HG02798 (cell line): ENCODE measurements around the gene KRT13.

Experiments used
- ATAC-seq: cut with Tn5 transposase; IDR thresholded peaks from one replicate; pipeline ENCODE4 v1.9.1; 2021; ENCODE audit warnings: mild to moderate bottlenecking; ENCODE audit not compliant: unreplicated experiment, poor library complexity

KRT13 gene

DNA sequence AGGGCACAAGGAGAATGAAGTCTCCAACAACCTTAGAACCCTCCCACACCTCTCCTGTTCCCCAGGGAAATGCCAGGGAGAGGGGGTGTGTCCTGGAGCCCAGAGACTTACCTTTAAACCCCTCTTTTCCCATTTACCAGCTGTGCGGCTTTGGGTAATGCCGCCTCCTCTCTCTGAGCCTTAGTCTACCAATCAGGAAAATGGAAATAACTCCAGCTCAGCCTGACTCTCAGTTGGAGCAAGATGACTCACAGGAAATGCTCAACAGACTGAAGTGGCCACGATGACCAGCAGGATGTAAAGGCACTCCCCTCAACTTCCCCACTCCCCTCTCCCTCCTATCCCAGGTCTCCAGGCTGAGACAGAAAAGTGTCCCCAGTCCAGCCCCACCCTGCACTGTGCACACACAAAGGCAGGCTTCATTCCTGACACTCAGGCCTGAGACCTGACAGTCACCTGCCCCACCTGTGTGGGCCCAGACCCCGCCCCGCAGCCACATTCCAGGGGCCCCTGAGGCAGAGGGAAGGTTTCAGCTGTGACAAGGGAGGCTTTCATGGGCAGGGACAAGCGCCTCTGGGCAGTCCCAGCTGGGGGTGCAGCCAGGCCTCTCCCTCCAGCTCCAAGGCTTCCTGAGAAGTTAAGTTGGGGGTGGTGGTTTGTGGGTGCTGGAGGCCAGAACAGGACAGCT is 16.3 kb upstream of the KRT13 start:
- ATAC-seq = no peak

DNA sequence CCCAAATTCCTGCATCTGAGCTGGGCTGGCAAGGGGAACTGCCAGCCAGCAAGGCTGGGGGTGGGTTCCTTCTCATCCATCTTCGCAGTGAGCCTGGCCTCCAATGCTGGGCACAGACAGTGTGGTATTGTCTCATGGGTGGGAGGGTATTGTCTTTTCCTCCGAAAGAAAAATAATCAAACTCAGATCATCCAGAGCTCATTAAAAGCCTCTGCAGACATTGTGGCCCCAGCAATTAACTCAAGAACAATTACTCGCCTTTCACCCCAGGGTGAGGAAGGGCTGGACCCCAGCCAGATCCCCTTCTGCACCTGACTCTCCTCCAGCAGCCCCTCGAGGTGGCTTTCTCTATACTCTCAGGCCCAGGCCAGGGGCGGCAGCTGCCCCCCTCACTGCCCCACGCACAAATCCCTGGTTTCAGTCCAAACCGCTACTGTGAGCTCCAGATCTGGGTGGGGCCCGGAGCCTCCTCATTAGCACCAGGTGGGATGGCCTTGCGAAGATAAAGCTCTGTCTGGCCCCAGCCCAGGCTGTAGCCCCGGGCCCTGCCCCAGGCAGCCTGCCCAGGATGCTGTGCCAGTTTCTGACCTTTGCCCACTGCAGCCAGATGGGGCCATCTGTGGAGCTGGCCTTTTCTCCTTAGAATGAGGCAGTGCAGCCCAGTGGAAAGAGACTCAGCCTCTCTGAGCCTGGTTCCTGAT is 15.6 kb upstream of the KRT13 start:
- ATAC-seq = no peak

- ATAC-seq = no peak
These were observed 14.3 kb upstream of the KRT13 start for GRCh38 chr17:41519501-41520224.

- no peak for ATAC-seq
These were observed 13.5 kb upstream of the KRT13 start, which contains the start of gene KRT15 for GRCh38 chr17:41518789-41519449. Gene KRT15, minus strand, starts transcription at chr17:41518890. Its CDS starts 63 bp downstream, at chr17:41518827.

GRCh38 chr17:41518031-41518430 is 12.6 kb upstream of the KRT13 start:
- no peak for ATAC-seq

DNA sequence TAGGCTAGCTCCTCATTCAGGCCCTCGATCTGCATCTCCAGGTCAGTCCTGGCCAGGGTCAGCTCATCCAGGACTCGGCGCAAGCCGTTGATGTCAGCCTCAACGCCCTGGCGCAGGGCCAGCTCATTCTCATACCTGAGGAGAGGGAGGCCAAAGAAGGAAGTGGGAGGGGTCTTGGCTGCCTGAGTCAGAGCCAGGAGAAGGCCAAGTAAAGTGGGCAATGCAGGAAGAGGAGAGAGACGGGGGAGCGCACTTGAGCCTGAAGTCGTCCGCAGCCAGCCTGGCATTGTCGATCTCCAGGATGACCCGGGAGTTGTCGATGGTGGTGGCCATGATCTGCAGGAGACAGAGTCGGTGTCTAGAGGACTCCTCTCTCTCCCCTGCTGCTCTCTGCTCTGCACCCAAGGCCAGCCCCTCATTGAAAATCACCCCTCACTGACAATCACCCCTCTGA is 11.4 kb upstream of the KRT13 start:
- ATAC-seq = no peak

- no peak for ATAC-seq
These were observed 10.9 kb upstream of the KRT13 start for GRCh38 chr17:41516147-41516829.

DNA sequence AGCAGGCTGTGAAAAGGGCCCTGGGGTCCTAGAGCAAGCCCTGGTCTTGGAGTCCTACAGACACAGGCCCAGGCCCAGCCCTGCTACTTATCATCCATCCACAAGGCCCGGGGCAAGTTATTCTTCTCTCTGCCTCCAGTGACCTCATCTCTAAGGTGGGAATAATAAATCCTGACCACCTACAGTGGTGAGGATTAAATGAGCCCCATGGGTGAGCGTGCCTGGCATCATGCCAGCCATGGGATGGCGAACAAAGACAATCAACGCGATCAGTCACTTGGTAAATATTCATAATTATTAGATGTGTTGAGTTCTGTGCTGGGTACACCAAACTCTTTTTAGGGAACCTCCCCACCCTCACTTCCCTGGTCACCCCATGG is 7.7 kb upstream of the KRT13 start:
- no peak for ATAC-seq

DNA sequence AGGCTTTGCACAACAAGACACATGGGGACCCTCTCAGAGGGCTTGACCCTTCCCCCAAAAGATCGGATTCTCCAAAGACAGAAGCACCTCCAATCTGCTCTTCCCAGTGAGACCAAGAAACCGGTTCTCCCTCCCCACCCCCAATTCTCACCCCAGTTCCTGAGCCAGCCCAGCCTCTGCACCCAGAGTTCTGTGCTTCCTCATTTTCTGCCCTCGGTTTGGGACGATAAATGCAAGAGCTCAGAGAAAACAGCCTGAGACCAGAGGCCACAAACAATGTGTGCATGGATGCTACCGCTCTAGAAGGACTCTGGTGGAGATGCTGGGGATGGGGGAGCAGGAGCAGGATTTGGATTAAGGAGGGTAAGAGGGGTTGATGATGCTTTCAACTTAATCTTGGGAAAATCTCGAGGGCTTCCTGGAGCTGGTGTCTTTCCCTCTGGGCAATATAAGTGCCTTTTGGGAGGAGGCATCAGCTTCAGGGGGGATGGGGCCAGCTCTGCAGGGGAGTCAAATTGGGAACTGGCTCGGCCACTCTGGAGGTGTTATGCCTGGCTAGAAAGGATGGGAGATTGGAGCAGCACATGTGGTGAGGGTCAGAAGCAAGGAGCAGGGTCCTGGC is 7.2 kb upstream of the KRT13 start:
- ATAC-seq = no peak

- no peak for ATAC-seq
These were observed 6.3 kb upstream of the KRT13 start for GRCh38 chr17:41511716-41512115.

DNA sequence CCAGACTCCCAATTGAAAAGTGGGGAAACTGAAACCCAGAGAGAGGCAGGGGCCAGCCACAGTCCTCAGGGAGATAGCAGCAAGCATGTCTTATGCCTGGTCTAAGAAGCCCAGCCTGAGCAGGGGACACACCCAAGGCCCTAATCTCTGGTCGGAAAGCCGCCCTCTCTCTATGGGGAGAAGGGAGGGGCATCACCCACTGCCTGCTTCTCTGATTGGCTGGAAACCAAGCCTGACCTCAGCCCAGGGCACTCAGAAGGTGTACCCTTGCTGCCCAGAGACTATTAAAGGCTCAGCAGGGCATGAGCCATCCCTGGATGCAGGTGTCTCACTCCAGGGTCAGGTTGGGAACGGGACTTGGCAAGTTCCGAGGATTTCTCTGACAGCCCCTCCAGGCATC is 5.7 kb upstream of the KRT13 start:
- ATAC-seq = no peak

- ATAC-seq = no peak
These were observed 5.0 kb upstream of the KRT13 start for GRCh38 chr17:41510251-41511065.

- no peak for ATAC-seq
These were observed 2.0 kb upstream of the KRT13 start for GRCh38 chr17:41507315-41507880.

DNA sequence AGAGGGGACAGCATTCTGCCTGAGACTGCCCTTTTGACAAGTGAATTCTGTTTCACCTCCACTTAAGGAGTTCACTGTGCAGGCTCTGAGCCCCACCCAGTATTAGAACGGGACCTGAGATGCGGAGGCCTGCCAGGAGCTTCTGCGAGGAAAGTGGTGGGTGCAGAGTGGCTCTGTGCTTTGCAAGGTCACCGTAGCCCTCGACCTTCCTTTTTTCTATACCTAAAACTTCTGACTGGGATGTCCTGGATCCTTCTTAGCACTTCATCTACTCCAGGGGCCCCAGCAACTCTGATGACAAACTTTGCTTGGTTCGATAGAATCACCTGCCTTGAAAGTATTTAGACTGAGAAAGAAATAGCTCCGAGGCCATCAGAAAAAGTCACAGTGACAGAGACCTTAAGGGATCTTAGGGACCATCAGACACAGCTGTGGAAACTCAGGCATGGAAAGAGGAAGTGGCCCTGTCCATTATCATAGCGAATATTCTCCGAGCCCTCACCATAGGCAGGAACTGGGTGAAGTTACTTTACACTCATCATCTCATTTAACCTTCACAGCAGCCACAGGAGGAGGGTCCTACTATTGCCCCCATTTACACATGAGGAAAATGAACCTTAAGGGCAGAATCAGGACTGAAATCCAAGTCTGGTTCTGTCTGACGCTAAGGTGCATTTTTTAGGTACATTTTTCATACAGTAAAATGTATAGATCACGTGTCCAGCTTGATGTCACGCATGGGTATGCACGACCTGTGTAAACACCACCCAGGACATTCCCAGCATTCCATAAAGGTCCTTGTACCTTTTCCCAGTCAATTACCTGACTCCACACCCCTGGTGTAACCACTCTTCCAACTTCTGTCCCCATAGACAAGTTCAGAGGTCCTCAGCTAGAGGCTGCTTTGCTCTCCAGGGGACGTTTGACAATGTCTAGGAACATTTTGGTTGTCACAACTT is 676 bp upstream of the KRT13 start:
- no peak for ATAC-seq

- ATAC-seq = no peak
These were observed 1.0 kb downstream of the KRT13 start for GRCh38 chr17:41504246-41504977.

DNA sequence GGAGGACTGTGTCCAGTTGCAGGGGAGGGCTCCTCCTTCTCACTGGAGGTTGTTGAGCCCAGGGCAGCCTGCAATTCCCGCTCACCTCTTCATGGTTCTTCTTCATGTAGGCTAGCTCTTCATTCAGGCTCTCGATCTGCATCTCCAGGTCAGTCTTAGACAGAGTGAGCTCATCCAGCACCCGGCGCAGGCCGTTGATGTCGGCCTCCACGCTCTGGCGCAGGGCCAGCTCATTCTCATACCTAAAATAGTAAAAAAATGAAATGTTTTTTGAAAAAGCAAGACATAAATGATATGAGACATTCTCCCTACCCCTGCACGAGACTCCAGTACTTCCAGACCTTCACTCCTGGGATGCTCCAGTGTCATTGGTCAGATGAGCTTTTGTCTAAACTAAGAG is 2.2 kb downstream of the KRT13 start:
- no peak for ATAC-seq
